Naive thymus-derived CD4-positive, alpha-beta T cell (primary cell): ENCODE measurements around the gene TSPAN18. TPM values are rescaled to one million over a fixed set of nuclear protein-coding genes. Genes with fewer than 3 reads are reported as not detected.
A peak's percentile ranks its signal among the peaks of the same experiment; 100 is the strongest.

Experiments
- ATAC-seq: fragments of 150-1000 bp; cut with Tn5 transposase; 2 replicates; pipeline ENCODE4 v1.10.0; 2021; ENCODE audit warnings: mild to moderate bottlenecking, moderate library complexity
- CTCF ChIA-PET: fragments of 350-600 bp; sonication (Branson Sonifier 250); formaldehyde crosslinking; loops from one replicate; lab custom pipeline; 2021; ENCODE audit warnings: antibody characterized with exemption; lab: Charles Lee
- POLR2A ChIA-PET: fragments of 350-600 bp; sonication (Branson Sonifier 250); formaldehyde crosslinking; loops from one replicate; lab custom pipeline; 2021; ENCODE audit warnings: antibody characterized with exemption, inconsistent platforms; lab: Charles Lee
- DNase-seq, 9 donors: peaks; one replicate each; pipeline versions ENCODE4 v3.0.0 to v3.0.0-alpha.2; 2020 to 2022; ENCODE audit warnings: mixed read lengths in 1 of 9
- H3K27ac ChIP-seq: one replicate; pipeline ENCODE4 v1.7.0; 2013; ENCODE audit warnings: mild to moderate bottlenecking, low read depth, low read length, moderate library complexity
- H3K27me3 ChIP-seq, 2 donors: one replicate each; pipeline ENCODE4 v1.7.0; 2013; ENCODE audit warnings: low read length in 2 of 2, mild to moderate bottlenecking in 2 of 2, moderate library complexity in 2 of 2; ENCODE audit not compliant: control insufficient read depth in 2 of 2, insufficient read depth in 2 of 2
- H3K36me3 ChIP-seq, 3 experiments: 1 replicate in 2 of 3; 2 replicates in 1 of 3; pipeline ENCODE4 v1.7.0; 2013; ENCODE audit warnings: low read length in 3 of 3, mild to moderate bottlenecking in 3 of 3, moderate library complexity in 1 of 3; ENCODE audit not compliant: insufficient read depth in 3 of 3, control insufficient read depth in 2 of 3
- H3K4me1 ChIP-seq, 2 donors: one replicate each; pipeline ENCODE4 v1.7.0; 2013; ENCODE audit warnings: low read length in 2 of 2, mild to moderate bottlenecking in 2 of 2, moderate library complexity in 1 of 2; ENCODE audit not compliant: control insufficient read depth in 2 of 2, insufficient read depth in 2 of 2
- H3K4me3 ChIP-seq: 2 replicates; pipeline ENCODE4 v1.7.0; 2013; ENCODE audit warnings: mild to moderate bottlenecking, low read length
- H3K9me3 ChIP-seq, 3 experiments: 1 replicate in 2 of 3; 2 replicates in 1 of 3; pipeline ENCODE4 v1.7.0; 2013; ENCODE audit warnings: low read length in 3 of 3; ENCODE audit not compliant: control insufficient read depth in 2 of 3
- H3K27ac Mint-ChIP-seq, 9 donors: one replicate each; pipeline ENCODE4 v1.8.0; 2020 to 2022; ENCODE audit warnings: mixed read lengths in 9 of 9, mild to moderate bottlenecking in 8 of 9, moderate library complexity in 5 of 9, inconsistent platforms in 2 of 9
- H3K27me3 Mint-ChIP-seq, 5 donors: one replicate each; pipeline ENCODE4 v1.8.0; 2021 to 2022; ENCODE audit warnings: mixed read lengths in 5 of 5, mild to moderate bottlenecking in 1 of 5
- H3K36me3 Mint-ChIP-seq, 5 donors: one replicate each; pipeline ENCODE4 v1.8.0; 2020 to 2022; ENCODE audit warnings: mixed read lengths in 5 of 5, mild to moderate bottlenecking in 3 of 5, inconsistent platforms in 1 of 5
- H3K4me1 Mint-ChIP-seq, 7 donors: one replicate each; pipeline ENCODE4 v1.8.0; 2020 to 2022; ENCODE audit warnings: mixed read lengths in 7 of 7, mild to moderate bottlenecking in 3 of 7, inconsistent platforms in 1 of 7
- H3K4me3 Mint-ChIP-seq, 10 donors: one replicate each; pipeline ENCODE4 v1.8.0; 2020 to 2022; ENCODE audit warnings: mild to moderate bottlenecking in 10 of 10, mixed read lengths in 10 of 10, moderate library complexity in 6 of 10, inconsistent platforms in 2 of 10
- H3K9me3 Mint-ChIP-seq, 11 donors: one replicate each; pipeline ENCODE4 v1.8.0; 2020 to 2022; ENCODE audit warnings: mixed read lengths in 11 of 11, mild to moderate bottlenecking in 4 of 11, inconsistent platforms in 1 of 11, moderate library complexity in 1 of 11
- intact Hi-C, 2 donors: fragments of 100-400 bp; cut with micrococcal nuclease; formaldehyde crosslinking; loops; one replicate each; pipeline ENCODE4 v1.15.1; 2023
- polyA plus RNA-seq, 2 donors: library from polyadenylated mRNA; unstranded; fragments of 300-500 nt; fragmentation: Illumina TruSeq; gene quantifications; one replicate each; pipeline ENCODE4 v1.2.3, GENCODE V29; 2021
- total RNA-seq, 6 experiments: library from RNA in 5 of 6; stranded (reverse) in 5 of 6; gene quantifications; 1 replicate in 5 of 6; 2 replicates in 1 of 6; pipeline ENCODE4 v1.2.3 and lab custom pipeline; 2021 to 2026

TSPAN18 gene
- total and polyA plus RNA-seq, 7 experiments from 2014 or later: 8.8 to 57.0 (median 21.7) TPM

DNA sequence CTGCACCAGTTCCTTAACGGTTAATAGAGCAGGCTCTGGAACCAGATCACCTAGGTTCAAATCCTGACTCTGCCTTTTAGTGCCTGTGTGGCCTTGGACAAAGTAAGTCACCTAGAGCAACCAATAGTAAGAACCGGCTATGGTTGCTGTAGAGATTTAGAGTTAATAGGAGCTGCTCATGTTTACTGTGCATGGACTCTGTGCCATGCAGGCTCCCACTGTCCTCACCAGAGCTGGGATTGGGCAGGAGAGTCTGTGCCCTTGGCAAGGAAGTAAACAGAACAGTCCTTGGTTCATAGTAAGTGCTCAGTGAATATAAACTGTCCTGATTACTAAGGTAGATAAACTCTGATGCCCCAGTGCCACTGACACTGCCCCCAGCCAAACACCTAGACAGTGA is 225.3 kb downstream of the TSPAN18 start:
- H3K4me3 ChIP-seq: no peak overlapping the region
- no peak overlapping the region for H3K27ac Mint-ChIP-seq
- no peaks in the 10 kb centered on the region for H3K27me3 ChIP-seq
- H3K27ac ChIP-seq: no peak overlapping the region
- H3K36me3 ChIP-seq: no peaks in the 10 kb centered on the region
- ChIA-PET CTCF (no interaction called here), POLR2A (no interaction called here)
- DNase-seq (no peak), ATAC-seq (no peak)
- peaks cover 0 to 37% (median 8%) of the 10 kb centered on the region in 5 donors for H3K27me3 Mint-ChIP-seq
- H3K4me3 Mint-ChIP-seq: peak overlapping the region in 7 of 10 donors; percentile 14 to 81 (median 69)
- H3K36me3 Mint-ChIP-seq: no peaks in the 10 kb centered on the region
- peaks cover 0 to 6% of the 10 kb centered on the region in 2 donors for H3K4me1 ChIP-seq
- H3K9me3 ChIP-seq: no peaks in the 10 kb centered on the region
- H3K4me1 Mint-ChIP-seq: peaks cover 0 to 19% (median 6%) of the 10 kb centered on the region in 7 donors
- intact Hi-C loops: loop anchor here in 1 of 2 donors (5.0 kb wide), 2 partner anchors 130 to 150 kb away; no protein-coding TSS in a partner anchor
- no peaks in the 10 kb centered on the region for H3K9me3 Mint-ChIP-seq

GRCh38 chr11:44952500-44953260 is 225.9 kb downstream of the TSPAN18 start:
- intact Hi-C loops: loop anchor here in 1 of 2 donors (5.0 kb wide), 2 partner anchors 130 to 150 kb away; no protein-coding TSS in a partner anchor
- Histone ChIP-seq H3K4me1 (peaks cover 0 to 6% of the 10 kb centered on the region in 2 donors), H3K9me3 (no peaks in the 10 kb centered on the region), H3K36me3 (no peaks in the 10 kb centered on the region), H3K27me3 (no peaks in the 10 kb centered on the region), H3K27ac (no peak overlapping the region), H3K4me3 (no peak overlapping the region)
- no peak for ATAC-seq
- Mint-ChIP-seq H3K9me3 (no peaks in the 10 kb centered on the region), H3K27me3 (peaks cover 0 to 32% (median 8%) of the 10 kb centered on the region in 5 donors), H3K36me3 (no peaks in the 10 kb centered on the region), H3K4me1 (peaks cover 0 to 19% (median 6%) of the 10 kb centered on the region in 7 donors), H3K27ac (peak overlapping the region in 1 of 9 donors; percentile 72), H3K4me3 (peak overlapping the region in 3 of 10 donors; percentile 9 to 81 (median 48))
- no peak for DNase-seq
- ChIA-PET POLR2A (no interaction called here), CTCF (no interaction called here)

DNA sequence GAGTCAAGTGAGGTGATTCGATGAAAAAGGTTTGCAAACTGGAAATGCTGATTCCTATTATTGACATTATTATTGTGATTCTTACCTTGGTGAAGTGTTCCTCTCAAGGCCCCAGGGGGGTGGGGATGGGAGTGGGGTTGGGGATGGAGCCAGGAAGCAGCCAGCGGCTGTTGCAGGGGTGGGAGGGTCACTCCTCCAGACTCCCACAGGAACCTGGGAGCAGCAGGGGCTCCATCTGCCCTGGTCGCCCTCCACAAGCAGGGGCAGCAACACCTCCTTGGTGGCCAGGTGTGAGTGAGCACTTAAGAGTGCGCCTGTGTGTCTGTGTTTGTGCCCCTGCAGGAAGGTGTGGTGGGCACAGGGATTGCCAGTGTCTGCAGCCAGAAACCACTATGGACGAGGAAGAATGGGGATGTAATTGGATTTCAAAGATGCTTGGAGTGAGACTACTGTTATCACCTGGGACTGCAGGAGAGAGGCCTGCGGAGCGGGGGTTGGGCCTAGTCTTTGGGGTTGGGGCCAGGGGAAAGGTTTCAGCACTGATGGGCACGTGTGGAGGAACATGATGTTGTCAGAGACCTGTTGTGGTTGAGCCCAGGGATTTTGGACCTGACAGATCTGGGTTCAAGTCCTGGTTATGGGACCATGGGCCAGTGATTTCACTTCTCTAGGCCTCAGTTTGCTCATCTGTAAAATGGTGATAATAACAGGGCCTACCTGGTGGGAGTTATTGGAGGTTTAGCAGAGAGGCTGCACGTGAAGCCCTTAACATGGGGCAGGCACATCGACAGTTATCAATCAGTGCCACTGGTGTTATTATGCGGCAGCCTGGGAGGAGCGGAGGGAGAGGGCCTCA is 227.5 kb downstream of the TSPAN18 start:
- H3K27ac Mint-ChIP-seq: no peak overlapping the region
- DNase-seq: no peak
- peaks cover 0 to 14% (median 6%) of the 10 kb centered on the region in 7 donors for H3K4me1 Mint-ChIP-seq
- H3K27ac ChIP-seq: no peak overlapping the region
- no peaks in the 10 kb centered on the region for H3K27me3 ChIP-seq
- H3K4me1 ChIP-seq: no peaks in the 10 kb centered on the region
- H3K36me3 Mint-ChIP-seq: no peaks in the 10 kb centered on the region
- ChIA-PET POLR2A (no interaction called here), CTCF (interaction anchor here (0.9 to 1.4 kb wide), 2 partner anchors 149 to 150 kb away, joined by 3 to 5 read pairs; no protein-coding TSS in a partner anchor)
- ATAC-seq: no peak
- no peak overlapping the region for H3K4me3 Mint-ChIP-seq
- peaks cover 0 to 17% (median 8%) of the 10 kb centered on the region in 5 donors for H3K27me3 Mint-ChIP-seq
- H3K4me3 ChIP-seq: no peak overlapping the region
- intact Hi-C loops: loop anchor here in 1 of 2 donors (5.0 kb wide), 2 partner anchors 128 to 148 kb away; no protein-coding TSS in a partner anchor
- H3K9me3 Mint-ChIP-seq: no peaks in the 10 kb centered on the region
- H3K9me3 ChIP-seq: no peaks in the 10 kb centered on the region
- no peaks in the 10 kb centered on the region for H3K36me3 ChIP-seq

DNA sequence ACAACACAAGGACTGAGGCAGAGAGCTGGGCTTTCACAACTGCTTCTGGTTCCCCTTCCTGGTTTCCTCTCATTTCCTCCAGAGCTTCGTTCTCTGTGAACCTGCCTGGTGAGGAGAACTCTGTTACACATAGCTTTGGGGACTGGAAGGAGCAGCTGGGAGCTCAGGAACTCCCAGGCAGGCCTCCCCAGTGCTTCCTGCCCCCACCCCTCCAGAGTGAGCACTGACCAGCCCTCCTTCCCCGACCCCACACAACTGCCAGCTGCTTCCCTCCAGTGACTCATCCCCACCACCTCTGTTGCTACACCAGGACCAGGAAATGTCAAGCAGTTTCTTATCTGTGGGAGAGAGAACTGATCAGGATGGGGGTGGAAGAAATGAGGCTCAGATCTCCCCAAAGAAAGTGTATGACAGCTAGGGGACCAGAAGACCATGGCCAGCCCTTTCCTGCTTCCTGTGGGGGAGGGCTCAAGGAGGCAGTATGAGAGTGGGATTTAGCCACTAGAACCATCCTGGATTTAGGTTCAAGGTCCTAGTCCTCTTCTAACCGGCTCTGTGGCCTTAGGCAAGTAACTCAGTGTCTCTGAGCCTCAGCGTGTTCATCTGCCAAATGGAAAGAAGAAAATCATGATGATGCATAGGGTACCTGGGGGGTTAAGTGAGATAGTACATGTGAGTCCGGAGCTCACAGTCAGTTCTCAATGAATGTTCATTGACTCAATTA is 228.4 kb downstream of the TSPAN18 start:
- H3K36me3 Mint-ChIP-seq: no peaks in the 10 kb centered on the region
- ChIA-PET CTCF (interaction anchor here (0.9 to 1.4 kb wide), 3 partner anchors 148 to 152 kb away, joined by 3 to 5 read pairs (median 3); no protein-coding TSS in a partner anchor), POLR2A (no interaction called here)
- no peaks in the 10 kb centered on the region for H3K4me1 ChIP-seq
- H3K27me3 Mint-ChIP-seq: peaks cover 0 to 17% (median 8%) of the 10 kb centered on the region in 5 donors
- no peaks in the 10 kb centered on the region for H3K27me3 ChIP-seq
- no peak overlapping the region for H3K4me3 Mint-ChIP-seq
- intact Hi-C loops: no loop called here
- H3K27ac ChIP-seq: no peak overlapping the region
- no peak overlapping the region for H3K27ac Mint-ChIP-seq
- H3K9me3 ChIP-seq: no peaks in the 10 kb centered on the region
- DNase-seq (no peak), ATAC-seq (peak; percentile 59)
- no peak overlapping the region for H3K4me3 ChIP-seq
- no peaks in the 10 kb centered on the region for H3K9me3 Mint-ChIP-seq
- no peaks in the 10 kb centered on the region for H3K36me3 ChIP-seq
- H3K4me1 Mint-ChIP-seq: peaks cover 0 to 14% (median 6%) of the 10 kb centered on the region in 7 donors

- ATAC-seq: no peak
- Mint-ChIP-seq H3K27ac (no peak overlapping the region), H3K36me3 (no peaks in the 10 kb centered on the region), H3K9me3 (no peaks in the 10 kb centered on the region), H3K4me1 (peaks cover 0 to 11% (median 0%) of the 10 kb centered on the region in 7 donors), H3K27me3 (peaks cover 0 to 17% (median 4%) of the 10 kb centered on the region in 5 donors), H3K4me3 (no peak overlapping the region)
- no peaks in the 10 kb centered on the region for H3K36me3 ChIP-seq
- no peaks in the 10 kb centered on the region for H3K9me3 ChIP-seq
- no peak for DNase-seq
- H3K4me1 ChIP-seq: no peaks in the 10 kb centered on the region
- POLR2A ChIA-PET: no interaction called here
- no peak overlapping the region for H3K4me3 ChIP-seq
- H3K27me3 ChIP-seq: no peaks in the 10 kb centered on the region
- no peak overlapping the region for H3K27ac ChIP-seq
- intact Hi-C loops: no loop called here
- CTCF ChIA-PET: interaction anchor here (1.2 kb wide), 1 partner anchor 141 kb away, joined by 3 read pairs; no protein-coding TSS in a partner anchor
These were observed 230.3 kb downstream of the TSPAN18 start for GRCh38 chr11:44957040-44957515.
